GM23338 (cell line): ENCODE results near the gene FAM83B. TPM values are rescaled to one million over a fixed set of nuclear protein-coding genes. Genes with fewer than 3 reads are reported as not detected.

ENCODE experiments used
- ATAC-seq: fragments of 200-7000 bp; cut with Tn5 transposase; 3 replicates; pipeline ENCODE4 v1.9.1; 2020
- DNase-seq: peaks from one replicate; pipeline ENCODE4 v3.0.0-alpha.2; 2015; ENCODE audit warnings: low spot score
- H2AFZ ChIP-seq: fragments of 200-600 bp; sonication (generic); 2 replicates; pipeline ENCODE4 v1.8.0; 2016; ENCODE audit warnings: antibody characterized with exemption, mild to moderate bottlenecking, moderate library complexity
- H3F3A ChIP-seq: fragments of 200-600 bp; sonication (generic); replicated peaks from 2 replicates; pipeline ENCODE4 v1.8.0; 2017; ENCODE audit warnings: antibody characterized with exemption, mixed run types, low read depth
- H3K27ac ChIP-seq: fragments of 200-600 bp; sonication (generic); 2 replicates; pipeline ENCODE4 v1.6.1; 2016; ENCODE audit warnings: low read depth
- H3K27me3 ChIP-seq: fragments of 200-600 bp; sonication (generic); 2 replicates; pipeline ENCODE4 v1.8.0; 2016; ENCODE audit warnings: mild to moderate bottlenecking, mixed run types, moderate library complexity; ENCODE audit not compliant: insufficient read depth
- H3K36me3 ChIP-seq: fragments of 200-600 bp; sonication (generic); 2 replicates; pipeline ENCODE4 v1.8.0; 2016; ENCODE audit warnings: mild to moderate bottlenecking; ENCODE audit not compliant: insufficient read depth
- H3K4me1 ChIP-seq: fragments of 200-600 bp; sonication (generic); 2 replicates; pipeline ENCODE4 v1.8.0; 2016; ENCODE audit warnings: mild to moderate bottlenecking, moderate library complexity; ENCODE audit not compliant: insufficient read depth
- H3K4me2 ChIP-seq: fragments of 200-600 bp; sonication (generic); 2 replicates; pipeline ENCODE4 v1.7.1; 2017; ENCODE audit warnings: mixed run types
- H3K4me3 ChIP-seq: fragments of 200-600 bp; sonication (generic); 2 replicates; pipeline ENCODE4 v1.6.1; 2016; ENCODE audit warnings: mixed run types
- H3K79me2 ChIP-seq: fragments of 200-600 bp; sonication (generic); replicated peaks from 2 replicates; pipeline ENCODE4 v1.8.0; 2017; ENCODE audit warnings: mild to moderate bottlenecking; ENCODE audit not compliant: insufficient read depth
- H3K9me2 ChIP-seq: fragments of 200-600 bp; sonication (generic); 2 replicates; pipeline ENCODE4 v1.8.0; 2017; ENCODE audit not compliant: insufficient read depth
- H4K20me1 ChIP-seq: fragments of 200-600 bp; sonication (generic); replicated peaks from 2 replicates; pipeline ENCODE4 v1.8.0; 2017; ENCODE audit warnings: mild to moderate bottlenecking; ENCODE audit not compliant: insufficient read depth
- H3K27ac Mint-ChIP-seq: 2 replicates; pipeline ENCODE4 v1.8.0; 2020; ENCODE audit warnings: inconsistent platforms, mild to moderate bottlenecking, moderate library complexity, mixed read lengths
- H3K27me3 Mint-ChIP-seq: 3 replicates; pipeline ENCODE4 v1.8.0; 2022; ENCODE audit warnings: low read depth, mild to moderate bottlenecking, moderate library complexity, mixed read lengths, inconsistent platforms; ENCODE audit not compliant: insufficient read depth, poor library complexity
- H3K36me3 Mint-ChIP-seq: 3 replicates; pipeline ENCODE4 v1.8.0; 2021; ENCODE audit warnings: low read depth, mild to moderate bottlenecking, inconsistent platforms, moderate library complexity, mixed read lengths
- H3K4me1 Mint-ChIP-seq: 3 replicates; pipeline ENCODE4 v1.8.0; 2020; ENCODE audit warnings: mild to moderate bottlenecking, inconsistent platforms, mixed read lengths
- H3K4me3 Mint-ChIP-seq: 3 replicates; pipeline ENCODE4 v1.8.0; 2021; ENCODE audit warnings: moderate library complexity, mild to moderate bottlenecking, inconsistent platforms, mixed read lengths
- H3K9me3 Mint-ChIP-seq: 3 replicates; pipeline ENCODE4 v1.8.0; 2020; ENCODE audit warnings: moderate library complexity, mild to moderate bottlenecking, inconsistent platforms, mixed read lengths
- CREB1 ChIP-seq: fragments of 250-450 bp; sonication (Bioruptor Pico); IDR thresholded peaks from 2 replicates; pipeline ENCODE4 v1.5.0; 2020; ENCODE audit warnings: low read depth, mild to moderate bottlenecking, moderate library complexity
- EZH2 ChIP-seq: fragments of 200-600 bp; sonication (generic); IDR thresholded peaks from one replicate; pipeline ENCODE4 v1.8.0; 2017; ENCODE audit warnings: antibody characterized with exemption, mild to moderate bottlenecking, low read depth; ENCODE audit not compliant: unreplicated experiment
- EZH2phosphoT487 ChIP-seq: fragments of 200-600 bp; sonication (generic); IDR thresholded peaks from one replicate; pipeline ENCODE4 v1.8.1; 2018; ENCODE audit warnings: antibody characterized with exemption; ENCODE audit not compliant: unreplicated experiment
- JUNB ChIP-seq: IDR thresholded peaks from one replicate; pipeline ENCODE4 v1.6.1; 2016; ENCODE audit warnings: antibody characterized with exemption; ENCODE audit not compliant: unreplicated experiment
- POLR2AphosphoS5 ChIP-seq: IDR thresholded peaks from 2 replicates; pipeline ENCODE4 v1.6.1; 2016; ENCODE audit warnings: antibody characterized with exemption, low read depth
- polyA plus RNA-seq: library from polyadenylated mRNA; unstranded; fragments of >200 nt; fragmentation: Nextera tagmentation; extraction: Ambion mirVana; gene quantifications from 2 replicates; pipeline ENCODE4 v1.2.1, GENCODE V29; 2016
- total RNA-seq: library from RNA; depleted of rRNA; stranded (reverse); fragments of >200 nt; shearing (Covaris generic); gene quantifications from 2 replicates; pipeline ENCODE4 v1.2.3, GENCODE V29; 2014
- TF ChIP-seq, protein P1 (sequence below): IDR thresholded peaks from one replicate; pipeline ENCODE4 v1.6.1; 2018; ENCODE audit warnings: antibody characterized with exemption; ENCODE audit not compliant: unreplicated experiment
- TF ChIP-seq, protein P2 (sequence below): IDR thresholded peaks from 2 replicates; pipeline ENCODE4 v1.6.1; 2016; ENCODE audit warnings: antibody characterized with exemption
- TF ChIP-seq, protein P3 (sequence below): fragments of 250-450 bp; sonication (Bioruptor Pico); IDR thresholded peaks from 2 replicates; pipeline ENCODE4 v1.5.0; 2020; ENCODE audit warnings: mild to moderate bottlenecking, moderate library complexity

FAM83B gene
- total and polyA plus RNA-seq, 2 experiments from 2014 or later: 1.4 to 7.7 TPM

DNA sequence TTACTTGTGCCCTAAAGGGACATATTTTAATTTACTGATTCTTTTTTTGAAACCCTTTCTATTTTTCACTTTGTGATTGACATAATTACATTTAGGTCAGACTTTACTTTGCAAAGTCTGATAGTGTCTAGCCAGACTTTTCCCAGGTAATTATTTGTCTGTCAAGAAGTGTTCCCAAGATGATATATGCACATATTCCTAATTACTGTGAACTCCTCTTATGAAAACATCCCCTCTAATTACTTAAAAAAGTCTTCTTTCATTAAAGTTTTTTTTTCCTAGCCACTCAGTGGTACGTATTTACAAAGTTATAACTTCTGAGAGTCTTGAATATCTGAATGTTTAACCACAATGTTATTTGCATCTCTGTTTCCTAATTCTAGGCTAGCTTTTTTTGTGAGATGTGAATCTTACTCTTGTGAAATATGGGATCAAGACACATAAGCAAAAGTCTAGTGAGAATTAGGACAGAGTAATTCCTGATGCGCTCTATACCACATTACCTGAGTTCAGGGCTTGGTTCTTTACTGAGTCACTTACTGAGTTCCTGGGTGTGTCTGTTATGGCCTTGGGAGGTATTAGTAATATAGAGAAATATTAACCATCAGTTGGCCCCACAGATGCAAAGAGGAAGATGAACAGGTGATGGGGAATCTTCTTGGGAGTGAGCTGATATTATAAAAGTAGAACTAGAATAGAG lies 27.9 kb downstream of the FAM83B start (continued):
- no peak for TF ChIP-seq CREB1 (CRISPR knock-in tag)

DNA sequence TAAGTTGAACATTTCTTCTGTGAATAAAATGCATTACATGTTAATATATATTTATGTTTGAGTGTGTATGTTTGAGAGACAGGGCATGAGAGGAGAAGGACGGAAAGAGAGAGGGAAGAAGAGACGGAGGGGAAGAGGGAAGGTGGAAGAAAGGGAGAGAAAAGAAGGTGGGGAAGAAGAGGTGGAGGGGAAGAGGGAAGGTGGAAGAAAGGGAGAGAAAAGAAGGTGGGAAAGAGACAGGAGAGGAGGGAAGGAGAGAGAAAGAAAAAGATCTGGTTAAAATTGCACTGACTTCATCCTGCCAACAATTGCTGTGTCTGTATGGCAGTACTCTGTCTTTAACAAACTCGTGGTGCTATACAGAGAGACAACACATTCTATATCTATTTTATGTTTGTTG lies 29.0 kb downstream of the FAM83B start:
- Histone ChIP-seq H3K27me3 (no peaks in the 10 kb centered on the region), H3K9me2 (no peaks in the 10 kb centered on the region), H2AFZ (no peak overlapping the region), H3K4me2 (no peak overlapping the region), H3K79me2 (no peaks in the 10 kb centered on the region), H3K4me3 (no peak overlapping the region), H3K27ac (no peak overlapping the region), H3K4me1 (no peaks in the 10 kb centered on the region), H3K36me3 (no peaks in the 10 kb centered on the region), H4K20me1 (no peaks in the 10 kb centered on the region), H3F3A (no peaks in the 10 kb centered on the region)
- no peak for TF ChIP-seq JUNB
- no peak for TF ChIP-seq CREB1 (CRISPR knock-in tag)
- Mint-ChIP-seq H3K27ac (no peak overlapping the region), H3K9me3 (no peaks in the 10 kb centered on the region), H3K4me1 (peaks cover 4% of the 10 kb centered on the region; the same call in 1 of the 3 replicates), H3K4me3 (no peak overlapping the region), H3K36me3 (no peaks in the 10 kb centered on the region), H3K27me3 (no peaks in the 10 kb centered on the region)
- ATAC-seq (no peak), DNase-seq (no peak)

DNA sequence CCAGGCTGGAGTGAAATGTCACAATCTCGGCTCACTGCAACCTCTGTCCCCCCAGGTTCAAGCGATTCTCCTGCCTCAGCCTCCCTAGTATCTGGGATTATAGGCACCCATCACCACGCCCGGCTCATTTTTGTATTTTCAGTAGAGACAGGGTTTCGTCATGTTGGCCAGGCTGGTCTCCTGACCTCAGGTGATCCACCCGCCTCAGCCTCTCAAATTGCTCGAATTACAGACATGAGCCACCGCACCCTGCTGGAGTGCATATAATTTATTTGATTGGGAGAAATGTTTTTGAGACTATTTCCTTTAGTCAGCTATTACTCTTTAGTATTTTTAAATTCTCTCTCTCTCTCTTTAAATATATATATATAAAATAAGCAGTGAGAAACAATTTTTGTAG lies 29.8 kb downstream of the FAM83B start:
- DNase-seq: no peak
- Mint-ChIP-seq H3K9me3 (no peaks in the 10 kb centered on the region), H3K4me3 (no peak overlapping the region), H3K27me3 (no peaks in the 10 kb centered on the region), H3K36me3 (no peaks in the 10 kb centered on the region), H3K27ac (no peak overlapping the region), H3K4me1 (peaks cover 4% of the 10 kb centered on the region; the same call in 1 of the 3 replicates)
- Histone ChIP-seq H3K9me2 (no peaks in the 10 kb centered on the region), H3K4me1 (no peaks in the 10 kb centered on the region), H3K4me3 (no peak overlapping the region), H3K27me3 (no peaks in the 10 kb centered on the region), H3K27ac (no peak overlapping the region), H3K79me2 (no peaks in the 10 kb centered on the region), H3F3A (no peaks in the 10 kb centered on the region), H3K36me3 (no peaks in the 10 kb centered on the region), H3K4me2 (no peak overlapping the region), H4K20me1 (no peaks in the 10 kb centered on the region), H2AFZ (no peak overlapping the region)
- no peak for ATAC-seq
- TF ChIP-seq, protein P1, sequence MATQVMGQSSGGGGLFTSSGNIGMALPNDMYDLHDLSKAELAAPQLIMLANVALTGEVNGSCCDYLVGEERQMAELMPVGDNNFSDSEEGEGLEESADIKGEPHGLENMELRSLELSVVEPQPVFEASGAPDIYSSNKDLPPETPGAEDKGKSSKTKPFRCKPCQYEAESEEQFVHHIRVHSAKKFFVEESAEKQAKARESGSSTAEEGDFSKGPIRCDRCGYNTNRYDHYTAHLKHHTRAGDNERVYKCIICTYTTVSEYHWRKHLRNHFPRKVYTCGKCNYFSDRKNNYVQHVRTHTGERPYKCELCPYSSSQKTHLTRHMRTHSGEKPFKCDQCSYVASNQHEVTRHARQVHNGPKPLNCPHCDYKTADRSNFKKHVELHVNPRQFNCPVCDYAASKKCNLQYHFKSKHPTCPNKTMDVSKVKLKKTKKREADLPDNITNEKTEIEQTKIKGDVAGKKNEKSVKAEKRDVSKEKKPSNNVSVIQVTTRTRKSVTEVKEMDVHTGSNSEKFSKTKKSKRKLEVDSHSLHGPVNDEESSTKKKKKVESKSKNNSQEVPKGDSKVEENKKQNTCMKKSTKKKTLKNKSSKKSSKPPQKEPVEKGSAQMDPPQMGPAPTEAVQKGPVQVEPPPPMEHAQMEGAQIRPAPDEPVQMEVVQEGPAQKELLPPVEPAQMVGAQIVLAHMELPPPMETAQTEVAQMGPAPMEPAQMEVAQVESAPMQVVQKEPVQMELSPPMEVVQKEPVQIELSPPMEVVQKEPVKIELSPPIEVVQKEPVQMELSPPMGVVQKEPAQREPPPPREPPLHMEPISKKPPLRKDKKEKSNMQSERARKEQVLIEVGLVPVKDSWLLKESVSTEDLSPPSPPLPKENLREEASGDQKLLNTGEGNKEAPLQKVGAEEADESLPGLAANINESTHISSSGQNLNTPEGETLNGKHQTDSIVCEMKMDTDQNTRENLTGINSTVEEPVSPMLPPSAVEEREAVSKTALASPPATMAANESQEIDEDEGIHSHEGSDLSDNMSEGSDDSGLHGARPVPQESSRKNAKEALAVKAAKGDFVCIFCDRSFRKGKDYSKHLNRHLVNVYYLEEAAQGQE: no peak
- TF ChIP-seq, protein P2, sequence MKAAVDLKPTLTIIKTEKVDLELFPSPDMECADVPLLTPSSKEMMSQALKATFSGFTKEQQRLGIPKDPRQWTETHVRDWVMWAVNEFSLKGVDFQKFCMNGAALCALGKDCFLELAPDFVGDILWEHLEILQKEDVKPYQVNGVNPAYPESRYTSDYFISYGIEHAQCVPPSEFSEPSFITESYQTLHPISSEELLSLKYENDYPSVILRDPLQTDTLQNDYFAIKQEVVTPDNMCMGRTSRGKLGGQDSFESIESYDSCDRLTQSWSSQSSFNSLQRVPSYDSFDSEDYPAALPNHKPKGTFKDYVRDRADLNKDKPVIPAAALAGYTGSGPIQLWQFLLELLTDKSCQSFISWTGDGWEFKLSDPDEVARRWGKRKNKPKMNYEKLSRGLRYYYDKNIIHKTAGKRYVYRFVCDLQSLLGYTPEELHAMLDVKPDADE: no peak
- TF ChIP-seq, protein P3, sequence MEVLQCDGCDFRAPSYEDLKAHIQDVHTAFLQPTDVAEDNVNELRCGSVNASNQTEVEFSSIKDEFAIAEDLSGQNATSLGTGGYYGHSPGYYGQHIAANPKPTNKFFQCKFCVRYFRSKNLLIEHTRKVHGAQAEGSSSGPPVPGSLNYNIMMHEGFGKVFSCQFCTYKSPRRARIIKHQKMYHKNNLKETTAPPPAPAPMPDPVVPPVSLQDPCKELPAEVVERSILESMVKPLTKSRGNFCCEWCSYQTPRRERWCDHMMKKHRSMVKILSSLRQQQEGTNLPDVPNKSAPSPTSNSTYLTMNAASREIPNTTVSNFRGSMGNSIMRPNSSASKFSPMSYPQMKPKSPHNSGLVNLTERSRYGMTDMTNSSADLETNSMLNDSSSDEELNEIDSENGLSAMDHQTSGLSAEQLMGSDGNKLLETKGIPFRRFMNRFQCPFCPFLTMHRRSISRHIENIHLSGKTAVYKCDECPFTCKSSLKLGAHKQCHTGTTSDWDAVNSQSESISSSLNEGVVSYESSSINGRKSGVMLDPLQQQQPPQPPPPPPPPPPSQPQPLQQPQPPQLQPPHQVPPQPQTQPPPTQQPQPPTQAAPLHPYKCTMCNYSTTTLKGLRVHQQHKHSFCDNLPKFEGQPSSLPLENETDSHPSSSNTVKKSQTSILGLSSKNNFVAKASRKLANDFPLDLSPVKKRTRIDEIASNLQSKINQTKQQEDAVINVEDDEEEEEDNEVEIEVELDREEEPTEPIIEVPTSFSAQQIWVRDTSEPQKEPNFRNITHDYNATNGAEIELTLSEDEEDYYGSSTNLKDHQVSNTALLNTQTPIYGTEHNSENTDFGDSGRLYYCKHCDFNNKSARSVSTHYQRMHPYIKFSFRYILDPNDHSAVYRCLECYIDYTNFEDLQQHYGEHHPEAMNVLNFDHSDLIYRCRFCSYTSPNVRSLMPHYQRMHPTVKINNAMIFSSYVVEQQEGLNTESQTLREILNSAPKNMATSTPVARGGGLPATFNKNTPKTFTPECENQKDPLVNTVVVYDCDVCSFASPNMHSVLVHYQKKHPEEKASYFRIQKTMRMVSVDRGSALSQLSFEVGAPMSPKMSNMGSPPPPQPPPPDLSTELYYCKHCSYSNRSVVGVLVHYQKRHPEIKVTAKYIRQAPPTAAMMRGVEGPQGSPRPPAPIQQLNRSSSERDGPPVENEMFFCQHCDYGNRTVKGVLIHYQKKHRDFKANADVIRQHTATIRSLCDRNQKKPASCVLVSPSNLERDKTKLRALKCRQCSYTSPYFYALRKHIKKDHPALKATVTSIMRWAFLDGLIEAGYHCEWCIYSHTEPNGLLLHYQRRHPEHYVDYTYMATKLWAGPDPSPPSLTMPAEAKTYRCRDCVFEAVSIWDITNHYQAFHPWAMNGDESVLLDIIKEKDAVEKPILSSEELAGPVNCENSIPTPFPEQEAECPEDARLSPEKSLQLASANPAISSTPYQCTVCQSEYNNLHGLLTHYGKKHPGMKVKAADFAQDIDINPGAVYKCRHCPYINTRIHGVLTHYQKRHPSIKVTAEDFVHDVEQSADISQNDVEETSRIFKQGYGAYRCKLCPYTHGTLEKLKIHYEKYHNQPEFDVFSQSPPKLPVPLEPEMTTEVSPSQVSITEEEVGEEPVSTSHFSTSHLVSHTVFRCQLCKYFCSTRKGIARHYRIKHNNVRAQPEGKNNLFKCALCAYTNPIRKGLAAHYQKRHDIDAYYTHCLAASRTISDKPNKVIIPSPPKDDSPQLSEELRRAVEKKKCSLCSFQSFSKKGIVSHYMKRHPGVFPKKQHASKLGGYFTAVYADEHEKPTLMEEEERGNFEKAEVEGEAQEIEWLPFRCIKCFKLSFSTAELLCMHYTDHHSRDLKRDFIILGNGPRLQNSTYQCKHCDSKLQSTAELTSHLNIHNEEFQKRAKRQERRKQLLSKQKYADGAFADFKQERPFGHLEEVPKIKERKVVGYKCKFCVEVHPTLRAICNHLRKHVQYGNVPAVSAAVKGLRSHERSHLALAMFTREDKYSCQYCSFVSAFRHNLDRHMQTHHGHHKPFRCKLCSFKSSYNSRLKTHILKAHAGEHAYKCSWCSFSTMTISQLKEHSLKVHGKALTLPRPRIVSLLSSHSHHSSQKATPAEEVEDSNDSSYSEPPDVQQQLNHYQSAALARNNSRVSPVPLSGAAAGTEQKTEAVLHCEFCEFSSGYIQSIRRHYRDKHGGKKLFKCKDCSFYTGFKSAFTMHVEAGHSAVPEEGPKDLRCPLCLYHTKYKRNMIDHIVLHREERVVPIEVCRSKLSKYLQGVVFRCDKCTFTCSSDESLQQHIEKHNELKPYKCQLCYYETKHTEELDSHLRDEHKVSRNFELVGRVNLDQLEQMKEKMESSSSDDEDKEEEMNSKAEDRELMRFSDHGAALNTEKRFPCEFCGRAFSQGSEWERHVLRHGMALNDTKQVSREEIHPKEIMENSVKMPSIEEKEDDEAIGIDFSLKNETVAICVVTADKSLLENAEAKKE (CRISPR knock-in tag): no peak
- TF ChIP-seq EZH2: no peak
- no peak for TF ChIP-seq EZH2phosphoT487
- TF ChIP-seq JUNB: no peak
- TF ChIP-seq POLR2AphosphoS5: no peak
- TF ChIP-seq CREB1 (CRISPR knock-in tag): no peak
